IMR-90 (cell line): ENCODE results near the gene GATA5.

Experiments used
- CEBPB ChIP-seq: IDR thresholded peaks from 2 replicates; pipeline ENCODE4 v1.6.1; 2012; ENCODE audit warnings: low read depth, low read length, improper control_type of control experiment
- CTCF ChIP-seq: conservative IDR thresholded peaks from 2 replicates; pipeline ENCODE4 v1.5.1; 2012; ENCODE audit warnings: mild to moderate bottlenecking, low read depth, low read length, improper control_type of control experiment
- FOS ChIP-seq: fragments of 150-350 bp; IDR thresholded peaks from 2 replicates; pipeline ENCODE4 v1.6.1; 2016; ENCODE audit warnings: low read depth, low read length
- POLR2A ChIP-seq: IDR thresholded peaks from 2 replicates; pipeline ENCODE4 v1.6.1; 2012; ENCODE audit warnings: mild to moderate bottlenecking, low read depth, low read length
- RAD21 ChIP-seq: IDR thresholded peaks from 2 replicates; pipeline ENCODE4 v1.6.1; 2012; ENCODE audit warnings: low read length, improper control_type of control experiment
- SMC3 ChIP-seq: fragments of 150-350 bp; IDR thresholded peaks from 2 replicates; pipeline ENCODE4 v1.6.1; 2016; ENCODE audit warnings: low read depth, mild to moderate bottlenecking, antibody characterized with exemption, low read length, moderate library complexity

GRCh38 chr20:62470459-62470858 lies 5.3 kb downstream of the GATA5 start:
- no peak for TF ChIP-seq POLR2A
- no peak for TF ChIP-seq CTCF
- no peak for TF ChIP-seq RAD21
- TF ChIP-seq SMC3, result no peak
- TF ChIP-seq CEBPB, result no peak
- TF ChIP-seq FOS, result no peak
